ENCODE data around the gene ANKMY1.
"Not testable (repeated sequence)": the region's sequence is repeated elsewhere in the genome, so short reads cannot be mapped to it uniquely, and the experiment has no call there.

Gene ANKMY1

DNA sequence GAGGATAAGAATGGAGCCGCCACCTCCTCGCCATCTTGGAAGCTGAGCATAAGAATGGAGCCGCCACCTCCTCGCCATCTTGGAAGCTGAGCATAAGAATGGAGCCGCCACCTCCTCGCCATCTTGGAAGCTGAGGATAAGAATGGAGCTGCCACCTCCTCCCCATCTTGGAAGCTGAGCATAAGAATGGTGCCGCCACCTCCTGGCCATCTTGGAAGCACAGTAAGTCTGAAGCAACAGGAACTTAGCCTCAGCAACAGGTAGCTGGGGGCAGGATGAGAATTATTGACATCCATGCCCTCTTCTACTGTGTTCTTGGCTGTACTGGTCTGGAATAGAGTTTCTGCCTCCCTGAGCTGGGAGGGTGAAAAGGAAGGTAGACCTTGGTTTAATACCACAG lies 60.7 kb downstream of the ANKMY1 start:
- POLR2A ChIA-PET; H3K27ac ChIP-seq (ENCODE audit: extremely low read depth, low read depth, low read length); H3K36me3 ChIP-seq (ENCODE audit: control insufficient read depth in 2 of 2, insufficient read depth in 1 of 2, low read length in 2 of 2); H3K4me1 ChIP-seq (ENCODE audit: control insufficient read depth, insufficient read depth, low read length); H3K9me3 ChIP-seq (ENCODE audit: control insufficient read depth, insufficient read depth, low read depth, low read length); H3K4me3 ChIP-seq (ENCODE audit: low read depth, low read length): not testable (repeated sequence)
- CTCF ChIA-PET: interaction anchor here (0.5 to 1.5 kb wide), 13 partner anchors 9 to 489 kb away, joined by 3 to 7 read pairs (median 3); no protein-coding TSS in a partner anchor
- TF ChIP-seq SCRT1 (tag by site-specific recombination; IDR thresholded peaks at IDR 0.05; ENCODE audit: borderline replicate concordance) (peak; percentile 88), SCRT2 (tag by site-specific recombination; IDR thresholded peaks at IDR 0.05) (peak; percentile 86)

- H3K4me1 ChIP-seq (ENCODE audit: control insufficient read depth, insufficient read depth, low read length); POLR2A ChIA-PET; H3K36me3 ChIP-seq (ENCODE audit: control insufficient read depth in 2 of 2, insufficient read depth in 1 of 2, low read length in 2 of 2); H3K4me3 ChIP-seq (ENCODE audit: low read depth, low read length); H3K9me3 ChIP-seq (ENCODE audit: control insufficient read depth, insufficient read depth, low read depth, low read length); H3K27ac ChIP-seq (ENCODE audit: extremely low read depth, low read depth, low read length): not testable (repeated sequence)
- CTCF ChIA-PET: interaction anchor here (0.8 to 1.5 kb wide), 3 partner anchors 19 to 346 kb away, joined by 3 to 4 read pairs (median 4); no protein-coding TSS in a partner anchor
Measured at GRCh38 chr2:240494942-240495341, 62.8 kb downstream of the ANKMY1 start.

DNA sequence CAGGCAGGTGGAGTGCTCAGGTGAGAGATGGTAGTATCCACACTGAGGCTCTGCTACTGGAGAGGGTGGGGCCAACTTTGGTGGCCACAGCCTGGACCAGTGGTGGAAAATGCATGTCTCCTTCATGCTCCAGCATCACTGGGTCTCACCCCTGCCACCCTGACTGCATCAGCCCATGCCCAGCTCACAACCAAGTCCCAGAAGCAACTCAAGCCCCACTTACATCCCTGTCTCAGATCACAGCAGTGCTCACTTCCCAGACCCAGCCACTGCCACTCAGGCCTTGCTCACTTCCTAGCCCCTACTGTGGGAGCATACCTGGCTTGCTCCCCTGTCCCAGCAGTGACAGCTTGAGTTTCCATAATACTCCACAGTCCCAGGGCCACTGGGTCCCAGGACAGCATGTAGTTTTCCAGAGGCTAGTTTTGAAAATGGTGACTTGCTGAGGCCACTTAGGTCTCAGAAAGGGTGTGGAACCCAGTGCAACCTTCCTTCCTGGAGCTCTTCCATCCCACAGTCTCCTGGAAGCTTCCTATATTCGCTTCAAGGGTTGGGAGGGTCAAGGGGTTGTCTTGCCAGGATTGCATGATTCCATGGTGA lies 63.5 kb downstream of the ANKMY1 start:
- Histone ChIP-seq H3K4me3 (ENCODE audit: low read depth, low read length) (no peak overlapping the region), H3K36me3 (ENCODE audit: control insufficient read depth in 2 of 2, insufficient read depth in 1 of 2, low read length in 2 of 2) (peaks cover 0 to 4% of the 10 kb centered on the region in 2 experiments; a peak in 1 of 3 replicates), H3K4me1 (ENCODE audit: control insufficient read depth, insufficient read depth, low read length) (no peaks in the 10 kb centered on the region), H3K27ac (ENCODE audit: extremely low read depth, low read depth, low read length) (no peak overlapping the region), H3K9me3 (ENCODE audit: control insufficient read depth, insufficient read depth, low read depth, low read length) (no peaks in the 10 kb centered on the region; the same call in 1 of the 2 replicates)
- ChIA-PET POLR2A (no interaction called here), CTCF (interaction anchor here (0.8 to 1.5 kb wide), 3 partner anchors 20 to 346 kb away, joined by 3 to 4 read pairs (median 4); no protein-coding TSS in a partner anchor)
- TF ChIP-seq ZNF391 (tag by site-specific recombination; IDR thresholded peaks at IDR 0.05; ENCODE audit: borderline replicate concordance, low read depth): no peak
- no peak for TF ChIP-seq FEZF1 (tag by site-specific recombination; IDR thresholded peaks at IDR 0.05)
- no peak for TF ChIP-seq AEBP2 (tag by site-specific recombination; IDR thresholded peaks at IDR 0.05; ENCODE audit: borderline replicate concordance)
- TF ChIP-seq ZNF768 (tag by site-specific recombination; IDR thresholded peaks at IDR 0.05): no peak
- no peak for TF ChIP-seq REST (tag by site-specific recombination; IDR thresholded peaks at IDR 0.05)
- TF ChIP-seq ZFP41 (tag by site-specific recombination; IDR thresholded peaks at IDR 0.05; ENCODE audit: borderline replicate concordance): no peak
- no peak for TF ChIP-seq ZNF488 (tag by site-specific recombination; IDR thresholded peaks at IDR 0.05)
- no peak for TF ChIP-seq ZNF791 (tag by site-specific recombination; IDR thresholded peaks at IDR 0.05)
- TF ChIP-seq SETDB1 (IDR thresholded peaks at IDR 0.05; ENCODE audit: insufficient read length, low read length): no peak
- TF ChIP-seq ZNF335 (tag by site-specific recombination; conservative IDR thresholded peaks at IDR 0.05): no peak
- TF ChIP-seq ZNF473 (tag by site-specific recombination; IDR thresholded peaks at IDR 0.05): no peak

Measured in HEK293 (cell line).